GM23338 (cell line): ENCODE results near the gene PPP5C. TPM values are rescaled to one million over a fixed set of nuclear protein-coding genes. Genes with fewer than 3 reads are reported as not detected.

Experiments used
- ATAC-seq: fragments of 200-7000 bp; cut with Tn5 transposase; 3 replicates; pipeline ENCODE4 v1.9.1; 2020
- DNase-seq: peaks from one replicate; pipeline ENCODE4 v3.0.0-alpha.2; 2015; ENCODE audit warnings: low spot score
- H2AFZ ChIP-seq: fragments of 200-600 bp; sonication (generic); 2 replicates; pipeline ENCODE4 v1.8.0; 2016; ENCODE audit warnings: antibody characterized with exemption, mild to moderate bottlenecking, moderate library complexity
- H3F3A ChIP-seq: fragments of 200-600 bp; sonication (generic); replicated peaks from 2 replicates; pipeline ENCODE4 v1.8.0; 2017; ENCODE audit warnings: antibody characterized with exemption, mixed run types, low read depth
- H3K27ac ChIP-seq: fragments of 200-600 bp; sonication (generic); 2 replicates; pipeline ENCODE4 v1.6.1; 2016; ENCODE audit warnings: low read depth
- H3K27me3 ChIP-seq: fragments of 200-600 bp; sonication (generic); 2 replicates; pipeline ENCODE4 v1.8.0; 2016; ENCODE audit warnings: mild to moderate bottlenecking, mixed run types, moderate library complexity; ENCODE audit not compliant: insufficient read depth
- H3K36me3 ChIP-seq: fragments of 200-600 bp; sonication (generic); 2 replicates; pipeline ENCODE4 v1.8.0; 2016; ENCODE audit warnings: mild to moderate bottlenecking; ENCODE audit not compliant: insufficient read depth
- H3K4me1 ChIP-seq: fragments of 200-600 bp; sonication (generic); 2 replicates; pipeline ENCODE4 v1.8.0; 2016; ENCODE audit warnings: mild to moderate bottlenecking, moderate library complexity; ENCODE audit not compliant: insufficient read depth
- H3K4me2 ChIP-seq: fragments of 200-600 bp; sonication (generic); 2 replicates; pipeline ENCODE4 v1.7.1; 2017; ENCODE audit warnings: mixed run types
- H3K4me3 ChIP-seq: fragments of 200-600 bp; sonication (generic); 2 replicates; pipeline ENCODE4 v1.6.1; 2016; ENCODE audit warnings: mixed run types
- H3K79me2 ChIP-seq: fragments of 200-600 bp; sonication (generic); replicated peaks from 2 replicates; pipeline ENCODE4 v1.8.0; 2017; ENCODE audit warnings: mild to moderate bottlenecking; ENCODE audit not compliant: insufficient read depth
- H3K9me2 ChIP-seq: fragments of 200-600 bp; sonication (generic); 2 replicates; pipeline ENCODE4 v1.8.0; 2017; ENCODE audit not compliant: insufficient read depth
- H4K20me1 ChIP-seq: fragments of 200-600 bp; sonication (generic); replicated peaks from 2 replicates; pipeline ENCODE4 v1.8.0; 2017; ENCODE audit warnings: mild to moderate bottlenecking; ENCODE audit not compliant: insufficient read depth
- H3K27ac Mint-ChIP-seq: 2 replicates; pipeline ENCODE4 v1.8.0; 2020; ENCODE audit warnings: inconsistent platforms, mild to moderate bottlenecking, moderate library complexity, mixed read lengths
- H3K27me3 Mint-ChIP-seq: 3 replicates; pipeline ENCODE4 v1.8.0; 2022; ENCODE audit warnings: low read depth, mild to moderate bottlenecking, moderate library complexity, mixed read lengths, inconsistent platforms; ENCODE audit not compliant: insufficient read depth, poor library complexity
- H3K36me3 Mint-ChIP-seq: 3 replicates; pipeline ENCODE4 v1.8.0; 2021; ENCODE audit warnings: low read depth, mild to moderate bottlenecking, inconsistent platforms, moderate library complexity, mixed read lengths
- H3K4me1 Mint-ChIP-seq: 3 replicates; pipeline ENCODE4 v1.8.0; 2020; ENCODE audit warnings: mild to moderate bottlenecking, inconsistent platforms, mixed read lengths
- H3K4me3 Mint-ChIP-seq: 3 replicates; pipeline ENCODE4 v1.8.0; 2021; ENCODE audit warnings: moderate library complexity, mild to moderate bottlenecking, inconsistent platforms, mixed read lengths
- H3K9me3 Mint-ChIP-seq: 3 replicates; pipeline ENCODE4 v1.8.0; 2020; ENCODE audit warnings: moderate library complexity, mild to moderate bottlenecking, inconsistent platforms, mixed read lengths
- CREB1 ChIP-seq: fragments of 250-450 bp; sonication (Bioruptor Pico); IDR thresholded peaks from 2 replicates; pipeline ENCODE4 v1.5.0; 2020; ENCODE audit warnings: low read depth, mild to moderate bottlenecking, moderate library complexity
- CTCF ChIP-seq, 2 experiments: fragments of 200-600 bp in 1 of 2; sonication (generic) in 1 of 2; conservative IDR thresholded peaks; 2 replicates each; pipeline versions ENCODE4 v1.5.1 to v1.6.1; 2016 to 2017; ENCODE audit warnings: antibody characterized with exemption in 2 of 2, low read depth in 2 of 2, mild to moderate bottlenecking in 2 of 2, moderate library complexity in 1 of 2
- ETS1 ChIP-seq: IDR thresholded peaks from 2 replicates; pipeline ENCODE4 v1.6.1; 2016; ENCODE audit warnings: antibody characterized with exemption
- EZH2phosphoT487 ChIP-seq: fragments of 200-600 bp; sonication (generic); IDR thresholded peaks from one replicate; pipeline ENCODE4 v1.8.1; 2018; ENCODE audit warnings: antibody characterized with exemption; ENCODE audit not compliant: unreplicated experiment
- NANOG ChIP-seq: IDR thresholded peaks from 2 replicates; pipeline ENCODE4 v1.6.1; 2016; ENCODE audit warnings: antibody characterized with exemption, borderline replicate concordance
- POLR2AphosphoS5 ChIP-seq: IDR thresholded peaks from 2 replicates; pipeline ENCODE4 v1.6.1; 2016; ENCODE audit warnings: antibody characterized with exemption, low read depth
- STAT1 ChIP-seq: IDR thresholded peaks from one replicate; pipeline ENCODE4 v1.6.1; 2016; ENCODE audit warnings: antibody characterized with exemption; ENCODE audit not compliant: unreplicated experiment
- ZNF114 ChIP-seq: fragments of 250-450 bp; sonication (Bioruptor Pico); IDR thresholded peaks from 2 replicates; pipeline ENCODE4 v1.5.0; 2020; ENCODE audit warnings: mild to moderate bottlenecking, moderate library complexity
- ZNF331 ChIP-seq: fragments of 250-450 bp; sonication (Bioruptor Pico); IDR thresholded peaks from 2 replicates; pipeline ENCODE4 v1.5.0; 2020; ENCODE audit warnings: low read depth, mild to moderate bottlenecking, moderate library complexity
- ZNF462 ChIP-seq: fragments of 250-450 bp; sonication (Bioruptor Pico); IDR thresholded peaks from 2 replicates; pipeline ENCODE4 v1.5.0; 2020; ENCODE audit warnings: mild to moderate bottlenecking, moderate library complexity
- polyA plus RNA-seq: library from polyadenylated mRNA; unstranded; fragments of >200 nt; fragmentation: Nextera tagmentation; extraction: Ambion mirVana; gene quantifications from 2 replicates; pipeline ENCODE4 v1.2.1, GENCODE V29; 2016
- total RNA-seq: library from RNA; depleted of rRNA; stranded (reverse); fragments of >200 nt; shearing (Covaris generic); gene quantifications from 2 replicates; pipeline ENCODE4 v1.2.3, GENCODE V29; 2014

Gene PPP5C
- total and polyA plus RNA-seq, 2 experiments from 2014 or later: 51.6 to 123 TPM

DNA sequence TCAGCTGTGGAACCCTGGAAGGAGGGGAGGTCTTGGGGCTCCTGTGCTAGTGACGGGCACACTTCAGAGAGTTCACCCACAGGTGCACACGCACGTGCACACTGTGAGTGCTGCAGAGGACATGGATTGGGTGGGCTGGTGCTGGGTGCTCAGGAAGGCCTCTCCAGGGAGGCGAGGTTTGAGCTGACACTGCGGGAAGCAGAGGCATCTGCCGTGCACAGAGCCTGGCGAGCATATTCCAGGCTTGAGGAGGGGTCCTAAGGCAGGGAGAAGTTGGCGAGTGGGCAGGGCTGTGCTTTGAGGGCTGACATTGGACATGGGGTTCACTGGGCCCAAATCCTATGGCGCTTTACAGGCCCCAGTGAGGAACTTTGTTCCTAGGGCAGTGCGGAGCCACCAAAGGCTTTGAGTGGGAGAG, 40.8 kb downstream of the PPP5C start:
- Mint-ChIP-seq H3K4me1 (peaks cover 6% of the 10 kb centered on the region), H3K27ac (no peak overlapping the region), H3K27me3 (peaks cover 18% of the 10 kb centered on the region), H3K36me3 (peaks cover 79% of the 10 kb centered on the region), H3K9me3 (no peaks in the 10 kb centered on the region), H3K4me3 (no peak overlapping the region)
- no peak overlapping the region for H2AFZ ChIP-seq
- ATAC-seq: no peak
- no peak overlapping the region for H3K27ac ChIP-seq
- H3K4me1 ChIP-seq: no peaks in the 10 kb centered on the region
- peaks cover 2% of the 10 kb centered on the region for H3K36me3 ChIP-seq
- no peaks in the 10 kb centered on the region for H3K79me2 ChIP-seq
- no peak overlapping the region for H3K4me2 ChIP-seq
- DNase-seq: no peak
- H3K27me3 ChIP-seq: no peaks in the 10 kb centered on the region
- H4K20me1 ChIP-seq: peaks cover 1% of the 10 kb centered on the region
- TF ChIP-seq CREB1: no peak
- no peak for TF ChIP-seq ZNF114
- TF ChIP-seq EZH2phosphoT487: no peak
- no peak for TF ChIP-seq ZNF331
- TF ChIP-seq POLR2AphosphoS5: no peak
- H3K9me2 ChIP-seq: no peaks in the 10 kb centered on the region
- no peak overlapping the region for H3K4me3 ChIP-seq
- 0 out of 2 replicates have a peak, but pooled peaks cover 5% of the 10 kb centered on the region for H3F3A ChIP-seq

DNA sequence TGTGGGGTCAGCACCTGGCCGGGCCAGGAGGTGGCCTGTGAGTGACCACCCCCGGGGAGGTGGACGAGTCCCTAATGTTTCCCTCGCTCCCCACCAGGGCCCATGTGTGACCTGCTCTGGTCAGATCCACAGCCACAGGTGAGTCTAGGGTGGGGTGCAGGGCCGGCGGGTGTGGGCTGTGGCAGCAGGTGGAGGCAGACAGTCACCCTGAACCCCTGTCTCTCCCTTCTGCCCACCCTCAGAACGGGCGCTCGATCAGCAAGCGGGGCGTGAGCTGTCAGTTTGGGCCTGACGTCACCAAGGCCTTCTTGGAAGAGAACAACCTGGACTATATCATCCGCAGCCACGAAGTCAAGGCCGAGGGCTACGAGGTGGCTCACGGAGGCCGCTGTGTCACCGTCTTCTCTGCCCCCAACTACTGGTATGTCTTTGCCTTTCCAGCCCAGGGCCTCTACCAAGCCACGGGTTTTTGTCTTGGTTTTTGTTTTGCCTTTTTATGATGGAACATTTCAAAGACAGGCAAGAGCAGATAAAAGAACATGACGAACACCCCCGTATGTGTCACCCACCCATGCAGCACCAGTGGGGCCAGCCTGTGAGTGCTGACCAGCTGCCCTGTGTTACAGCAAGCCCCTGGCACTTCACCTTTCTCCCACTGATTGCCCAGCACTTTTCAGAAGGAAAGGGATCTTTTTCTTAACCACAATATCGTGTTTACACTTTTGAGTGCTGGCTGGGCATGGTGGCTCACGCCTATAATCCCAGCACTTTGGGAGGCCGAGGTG, 41.6 kb downstream of the PPP5C start:
- no peaks in the 10 kb centered on the region for H3K27me3 ChIP-seq
- H3K4me2 ChIP-seq: no peak overlapping the region
- TF ChIP-seq EZH2phosphoT487 (no peak), NANOG (no peak), ZNF462 (CRISPR knock-in tag) (no peak), CTCF (conservative IDR thresholded peaks at IDR 0.05; ENCODE audit: low read depth in 2 of 2) (no peak), CREB1 (no peak), ZNF331 (no peak), ETS1 (no peak), STAT1 (no peak)
- no peak overlapping the region for H3K27ac ChIP-seq
- no peaks in the 10 kb centered on the region; the same call in 1 of the 2 replicates for H3K4me1 ChIP-seq
- H4K20me1 ChIP-seq: no peaks in the 10 kb centered on the region; the same call in 1 of the 2 replicates
- Mint-ChIP-seq H3K4me3 (no peak overlapping the region), H3K36me3 (peaks cover 76% of the 10 kb centered on the region), H3K4me1 (peaks cover 10% of the 10 kb centered on the region), H3K27ac (no peak overlapping the region), H3K9me3 (no peaks in the 10 kb centered on the region), H3K27me3 (peaks cover 18% of the 10 kb centered on the region)
- no peaks in the 10 kb centered on the region for H3K79me2 ChIP-seq
- H3F3A ChIP-seq: 0 out of 2 replicates have a peak, but pooled peaks cover 8% of the 10 kb centered on the region
- no peak overlapping the region for H2AFZ ChIP-seq
- no peaks in the 10 kb centered on the region; the same call in 1 of the 2 replicates for H3K36me3 ChIP-seq
- no peak for DNase-seq
- H3K9me2 ChIP-seq: no peaks in the 10 kb centered on the region
- no peak overlapping the region for H3K4me3 ChIP-seq
- no peak for ATAC-seq
